Hindlimb muscle (tissue), 1 donor: ENCODE data around the gene MIER3. TPM values are rescaled to one million over a fixed set of nuclear protein-coding genes. Genes with fewer than 3 reads are reported as not detected.
A peak's percentile ranks its signal among the peaks of the same experiment; 100 is the strongest.

Experiments
- DNase-seq: peaks from one replicate; pipeline ENCODE4 v3.0.0-alpha.2; 2013
- polyA plus RNA-seq: library from polyadenylated mRNA; unstranded; fragments of 120-200 nt; gene quantifications from one replicate; pipeline ENCODE4 v1.2.1, GENCODE V29; 2013; ENCODE audit not compliant: insufficient read length

The MIER3 gene
- polyA plus RNA-seq, 1 donor, result 17.3 TPM

- no peak for DNase-seq
These were observed 7.4 kb upstream of the MIER3 start for GRCh38 chr5:56959326-56959725.

DNA sequence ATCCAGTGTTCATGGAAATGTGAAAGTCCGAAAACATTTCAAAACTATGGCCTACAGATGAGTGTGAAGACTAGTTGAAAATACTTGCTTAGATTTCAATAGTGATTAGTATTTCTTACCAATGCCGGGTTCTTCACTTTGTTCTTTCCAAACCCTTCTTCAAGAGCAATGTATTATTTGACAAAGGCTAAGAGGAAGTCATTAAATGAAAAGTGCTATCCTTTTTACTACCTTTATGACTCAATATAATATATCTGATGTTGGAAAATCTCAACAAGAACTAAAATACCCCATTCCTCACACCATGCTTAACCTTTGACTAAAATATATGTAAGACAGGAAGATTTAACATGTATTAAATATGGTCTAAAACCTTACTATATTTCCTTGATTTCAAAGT is 6.7 kb upstream of the MIER3 start:
- no peak for DNase-seq

DNA sequence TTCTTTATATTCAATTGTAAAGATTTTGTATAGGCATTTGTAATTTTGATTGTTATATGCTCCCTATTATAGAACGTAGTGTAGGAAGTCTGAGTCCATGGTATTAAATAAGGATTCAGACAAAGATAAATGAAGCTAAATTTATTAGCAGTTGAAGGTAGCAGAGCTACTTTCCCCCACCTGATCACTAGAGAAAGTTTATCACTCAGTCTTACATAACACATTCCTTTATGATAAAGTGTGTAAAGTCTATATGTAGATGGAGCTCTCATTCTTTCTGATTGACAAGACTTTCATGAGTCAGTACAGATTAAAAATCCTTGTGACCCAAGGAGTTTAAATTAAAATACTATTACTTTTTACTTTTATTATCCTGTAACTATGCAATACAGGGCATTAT is 2.3 kb upstream of the MIER3 start:
- no peak for DNase-seq

DNA sequence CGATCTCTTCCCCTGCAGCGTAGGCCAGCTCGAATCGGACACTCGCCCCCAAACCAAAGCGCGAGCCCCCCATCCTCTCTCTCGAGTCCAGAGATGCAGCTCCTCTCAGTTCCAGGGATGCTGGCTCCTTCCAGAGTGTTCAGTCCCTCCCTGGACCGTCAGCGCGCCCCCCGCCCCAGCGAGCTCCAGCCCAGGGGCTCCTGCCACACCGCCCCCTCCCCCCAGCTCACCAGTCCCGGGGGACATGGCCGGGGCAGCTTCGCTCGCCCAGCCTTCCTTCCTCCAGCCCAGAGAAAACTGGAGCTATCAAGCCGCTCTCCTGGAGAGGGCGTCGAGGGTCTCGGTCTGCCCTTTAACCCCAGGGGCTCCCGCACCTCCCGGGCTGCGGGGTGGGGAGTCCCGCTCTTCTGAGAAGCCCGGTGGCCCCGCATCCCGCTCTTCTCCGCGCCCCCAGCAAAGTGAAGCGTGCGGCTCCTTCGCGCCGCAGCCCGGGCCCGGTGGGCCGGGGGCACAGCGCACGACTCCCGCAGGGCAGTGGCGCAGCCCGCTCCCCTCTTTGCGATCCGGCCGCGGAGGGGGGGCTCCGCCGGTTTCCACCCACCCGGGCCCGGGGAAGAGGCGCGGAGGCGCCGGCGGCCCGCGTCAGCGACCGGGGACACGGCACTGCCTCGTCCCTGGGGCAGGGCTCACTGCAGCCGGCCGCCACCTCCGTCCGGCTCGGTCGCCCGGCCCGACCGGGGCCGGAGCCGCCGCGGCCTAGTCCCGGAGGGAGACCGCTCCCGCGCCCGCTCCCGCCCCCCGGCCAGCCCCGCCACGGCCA is 587 bp downstream of the MIER3 start:
- peak; percentile 42 for DNase-seq

DNA sequence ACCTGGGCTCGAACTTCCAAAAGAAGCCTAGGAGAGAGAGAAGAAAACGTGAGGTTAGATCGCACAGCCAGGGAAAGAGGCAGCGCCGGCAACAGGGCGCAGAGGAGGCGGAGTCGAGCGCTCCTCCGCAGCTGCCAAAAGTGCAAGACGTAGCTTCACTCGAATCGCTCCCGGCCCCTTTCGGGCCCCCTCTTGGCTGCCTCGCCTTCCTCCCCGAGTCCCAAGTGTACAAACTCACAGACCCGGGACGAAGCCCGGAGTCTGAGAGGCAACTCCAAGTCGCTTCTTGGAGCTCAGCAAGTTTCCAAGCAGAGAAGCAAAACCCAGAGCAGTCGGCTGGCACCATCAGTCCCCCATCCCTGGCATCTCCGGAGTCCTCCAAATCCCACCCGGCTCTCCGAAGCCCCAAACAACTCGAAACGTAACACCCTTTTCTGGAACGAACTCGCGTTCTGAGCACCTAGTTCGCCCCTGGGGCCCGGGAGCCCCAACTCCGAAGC is 1.2 kb downstream of the MIER3 start:
- peak; percentile 90 for DNase-seq

GRCh38 chr5:56947052-56947451 is 4.9 kb downstream of the MIER3 start:
- DNase-seq, result no peak

DNA sequence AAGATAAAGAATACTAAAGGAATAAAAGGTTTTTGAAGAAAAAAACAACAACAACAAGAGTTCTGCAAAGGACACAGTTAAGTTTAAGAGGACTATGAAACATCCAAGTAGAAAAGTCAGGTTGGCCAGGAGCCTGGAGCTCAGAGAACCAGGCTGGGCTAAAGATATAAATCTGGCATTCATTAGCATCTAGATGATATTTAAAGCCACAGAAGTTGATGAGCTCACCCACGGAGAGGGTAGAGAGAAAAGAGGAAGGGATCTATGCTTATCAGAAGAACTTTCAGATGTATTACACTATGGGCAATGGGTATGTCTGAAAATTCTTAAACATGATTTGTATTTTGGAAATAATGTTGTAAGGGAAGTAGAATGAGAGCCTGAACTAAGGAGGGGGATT is 9.9 kb downstream of the MIER3 start:
- DNase-seq, result no peak

DNA sequence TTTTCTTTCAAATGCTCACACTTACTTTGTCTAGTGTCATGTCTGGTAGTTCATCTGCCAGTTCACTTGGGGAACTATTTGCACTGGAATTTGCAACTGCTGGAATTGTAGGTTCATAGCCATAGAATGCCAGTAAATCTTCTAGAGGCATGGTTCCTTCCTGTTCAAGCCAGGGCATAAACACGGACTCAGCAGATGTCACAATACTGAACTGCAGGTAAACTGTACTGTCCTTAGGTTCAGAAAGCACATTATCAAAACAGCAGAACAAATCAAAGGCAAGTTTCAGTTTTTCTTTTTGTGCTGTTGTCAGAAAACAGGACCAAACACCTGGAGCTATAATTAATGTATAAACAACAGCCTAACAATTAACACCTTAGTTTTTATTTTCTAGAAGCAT is 13.1 kb downstream of the MIER3 start:
- no peak for DNase-seq

GRCh38 chr5:56934325-56934724 is 17.6 kb downstream of the MIER3 start:
- no peak for DNase-seq

- no peak for DNase-seq
These were observed 29.0 kb downstream of the MIER3 start for GRCh38 chr5:56922922-56923321.

- no peak for DNase-seq
These were observed 31.8 kb downstream of the MIER3 start for GRCh38 chr5:56919942-56920662.

GRCh38 chr5:56918054-56918453 is 33.9 kb downstream of the MIER3 start:
- DNase-seq, result no peak

GRCh38 chr5:56917534-56917933 is 34.4 kb downstream of the MIER3 start:
- no peak for DNase-seq

GRCh38 chr5:56914678-56915077 is 37.2 kb downstream of the MIER3 start:
- no peak for DNase-seq

DNA sequence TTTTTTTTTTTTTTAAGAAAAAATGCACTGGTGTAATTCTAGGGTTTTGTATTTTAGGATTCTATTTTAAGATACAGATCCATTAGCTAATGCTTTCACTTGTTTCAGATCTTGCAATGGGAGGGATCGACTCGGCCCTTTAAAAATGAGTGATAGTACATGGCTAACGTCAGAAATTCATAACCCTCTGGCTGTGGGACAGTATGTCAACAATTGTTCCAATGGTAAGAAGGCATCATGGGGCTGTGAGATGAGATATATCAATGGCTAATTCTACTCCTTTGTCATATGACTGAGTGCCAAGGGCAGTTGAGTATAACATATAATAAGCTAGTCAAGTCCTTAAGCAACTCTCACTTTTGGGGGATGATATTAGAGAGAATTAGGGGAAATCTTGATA is 38.2 kb downstream of the MIER3 start:
- no peak for DNase-seq

DNA sequence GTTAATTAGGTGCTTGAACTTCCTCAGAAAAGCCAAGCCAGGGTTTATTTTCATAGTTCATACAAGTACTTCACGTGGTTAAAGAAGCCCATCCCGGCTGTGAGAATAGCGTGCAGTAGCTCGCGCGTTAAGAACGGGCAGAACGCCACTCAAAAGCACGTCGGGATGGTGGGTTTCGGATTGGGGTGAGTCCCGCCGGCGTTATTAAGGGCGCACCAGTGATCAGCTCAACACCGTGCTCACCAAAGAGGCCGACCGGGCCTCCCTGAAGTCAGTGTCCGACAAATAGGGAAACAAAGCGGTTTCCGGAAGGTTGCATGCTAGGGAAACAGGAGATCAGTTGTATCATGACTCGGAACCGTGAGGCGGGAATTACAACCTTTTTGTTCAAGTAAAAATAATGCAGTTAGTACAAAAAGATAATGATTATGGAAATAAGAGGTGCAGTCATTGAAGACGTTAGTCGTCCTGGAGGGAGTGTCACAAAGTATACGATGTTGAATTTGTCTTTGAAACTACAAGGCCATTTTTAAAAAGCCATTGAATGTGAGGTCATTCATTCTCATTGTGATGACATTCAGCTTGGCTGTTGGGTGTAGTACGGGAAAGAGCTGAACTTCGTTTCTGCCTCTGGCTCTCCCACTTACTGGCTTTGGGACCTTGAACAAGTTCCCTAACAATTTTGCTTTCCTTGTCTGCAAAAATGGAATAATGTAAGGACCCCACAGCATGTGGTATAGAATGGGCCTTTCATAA is 41.5 kb downstream of the MIER3 start:
- DNase-seq, result no peak

- DNase-seq, result peak; percentile 98
These were observed 42.4 kb downstream of the MIER3 start, which contains the start of gene SETD9 for GRCh38 chr5:56909294-56910209. TSS of gene SETD9 (plus strand) at chr5:56909596. CDS start at chr5:56909646, 50 bp downstream.

DNA sequence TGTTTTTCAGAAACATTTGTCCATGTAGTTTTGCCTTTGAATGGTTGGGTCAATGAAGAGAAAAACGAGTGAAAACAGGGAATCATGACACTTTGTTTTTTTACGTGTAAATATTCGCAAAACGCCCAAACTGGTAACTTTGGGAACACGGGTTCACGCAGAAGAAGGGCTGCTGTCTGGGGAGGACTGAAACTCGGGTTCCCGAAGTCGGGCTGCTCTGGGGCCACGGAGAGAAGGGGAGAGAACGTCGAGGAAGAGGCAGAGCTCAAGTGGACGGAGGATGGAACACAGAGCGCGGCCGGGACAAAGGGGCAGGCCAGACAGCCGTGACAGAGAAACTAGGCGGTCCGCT is 43.0 kb downstream of the MIER3 start:
- no peak for DNase-seq

- DNase-seq, result peak; percentile 26
These were observed 50.9 kb downstream of the MIER3 start for GRCh38 chr5:56900858-56901578.

GRCh38 chr5:56900395-56900794 is 51.5 kb downstream of the MIER3 start:
- DNase-seq, result no peak

- DNase-seq, result no peak
These were observed 53.7 kb downstream of the MIER3 start for GRCh38 chr5:56898213-56898612.
